Natural killer cell (primary cell): ENCODE results near the gene COL11A1. TPM values are rescaled to one million over a fixed set of nuclear protein-coding genes. Genes with fewer than 3 reads are reported as not detected.

ENCODE experiments used
- ATAC-seq, 3 donors: fragments of 150-1000 bp in 2 of 3; fragments of 200-7000 bp in 1 of 3; cut with Tn5 transposase; 1 replicate in 1 of 3; 2 replicates in 2 of 3; pipeline ENCODE4 v1.10.0; 2021; ENCODE audit warnings: mild to moderate bottlenecking in 2 of 3, moderate library complexity in 2 of 3
- DNase-seq, 2 donors: peaks; one replicate each; pipeline versions ENCODE4 v3.0.0 to v3.0.0-alpha.2; 2013 to 2021; ENCODE audit warnings: mixed read lengths in 1 of 2
- H3K27ac ChIP-seq: one replicate; pipeline ENCODE4 v1.5.1; 2013; ENCODE audit warnings: mild to moderate bottlenecking, low read length
- H3K27me3 ChIP-seq: one replicate; pipeline ENCODE4 v1.6.1; 2013; ENCODE audit warnings: low read length; ENCODE audit not compliant: control insufficient read depth, insufficient read depth
- H3K36me3 ChIP-seq: one replicate; pipeline ENCODE4 v1.6.1; 2013; ENCODE audit warnings: low read length; ENCODE audit not compliant: control insufficient read depth, insufficient read depth
- H3K4me1 ChIP-seq: one replicate; pipeline ENCODE4 v1.6.1; 2013; ENCODE audit warnings: low read length; ENCODE audit not compliant: control insufficient read depth, insufficient read depth
- H3K4me3 ChIP-seq: one replicate; pipeline ENCODE4 v1.5.1; 2013; ENCODE audit warnings: low read length
- H3K9me3 ChIP-seq: one replicate; pipeline ENCODE4 v1.6.1; 2013; ENCODE audit warnings: low read length; ENCODE audit not compliant: control insufficient read depth, insufficient read depth
- H3K27ac Mint-ChIP-seq, 2 donors: one replicate each; pipeline ENCODE4 v1.8.0; 2022; ENCODE audit warnings: mild to moderate bottlenecking in 2 of 2, mixed read lengths in 2 of 2, moderate library complexity in 1 of 2
- H3K27me3 Mint-ChIP-seq, 2 donors: one replicate each; pipeline ENCODE4 v1.8.0; 2022; ENCODE audit warnings: low read depth in 2 of 2, mixed read lengths in 2 of 2
- H3K36me3 Mint-ChIP-seq: one replicate; pipeline ENCODE4 v1.8.0; 2022; ENCODE audit warnings: mixed read lengths
- H3K4me1 Mint-ChIP-seq, 2 donors: one replicate each; pipeline ENCODE4 v1.8.0; 2022; ENCODE audit warnings: mixed read lengths in 2 of 2
- H3K4me3 Mint-ChIP-seq: one replicate; pipeline ENCODE4 v1.8.0; 2022; ENCODE audit warnings: mild to moderate bottlenecking, moderate library complexity, mixed read lengths
- H3K9me3 Mint-ChIP-seq, 2 donors: one replicate each; pipeline ENCODE4 v1.8.0; 2022; ENCODE audit warnings: mixed read lengths in 2 of 2
- WGBS: methylation state at CpG from one replicate; pipeline ENCODE4 v1.1.7; 2013; ENCODE audit warnings: missing lambda C conversion rate; ENCODE audit not compliant: insufficient coverage; 5-methylcytosine and 5-hydroxymethylcytosine counted together
- intact Hi-C: fragments of 100-400 bp; cut with micrococcal nuclease; formaldehyde crosslinking; loops from one replicate; pipeline ENCODE4 v1.14.2; 2022
- total RNA-seq, 4 donors: library from RNA; stranded (reverse); fragments of 120-200 nt in 1 of 4; gene quantifications; one replicate each; pipeline versions ENCODE4 v1.2.3 to v1.2.4, GENCODE V29; 2013 to 2022
- TF ChIP-seq, protein P1 (sequence below): fragments of 200-600 bp; IDR thresholded peaks from one replicate; pipeline ENCODE4 v1.8.0; 2022; ENCODE audit warnings: antibody characterized with exemption

COL11A1 gene
- total RNA-seq, 3 donors from 2014 or later (not counting 1 experiment from before 2014, with no cell fraction given) = not detected

DNA sequence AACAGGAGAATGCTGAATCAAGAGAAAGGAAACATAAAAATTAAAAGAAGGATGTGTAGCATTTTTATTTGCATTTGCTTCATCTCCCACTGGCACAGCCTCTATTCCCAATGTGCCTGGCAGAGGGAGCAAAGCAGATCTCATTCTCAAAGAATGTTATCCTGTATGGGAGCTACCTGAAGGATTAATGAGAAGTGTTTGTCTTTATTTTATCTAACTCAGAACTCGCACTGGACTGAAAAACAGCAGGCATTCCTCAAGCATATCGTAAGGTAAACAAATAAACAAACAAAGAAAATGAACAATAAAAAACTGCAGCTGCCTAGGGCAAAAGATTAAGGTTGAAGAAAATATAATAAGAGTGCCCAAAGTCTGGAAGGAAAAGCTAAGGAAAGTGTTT lies 12.7 kb upstream of the COL11A1 start:
- H3K4me3 Mint-ChIP-seq = no peak overlapping the region
- WGBS = 83% methylated on average over 1 of the region's 2 CpGs
- Histone ChIP-seq H3K9me3 (no peaks in the 10 kb centered on the region), H3K4me3 (no peak overlapping the region), H3K27ac (no peak overlapping the region), H3K4me1 (no peaks in the 10 kb centered on the region), H3K36me3 (no peaks in the 10 kb centered on the region), H3K27me3 (no peaks in the 10 kb centered on the region)
- intact Hi-C loops = no loop called here
- peaks cover 4 to 6% of the 10 kb centered on the region in 2 donors for H3K9me3 Mint-ChIP-seq
- no peaks in the 10 kb centered on the region for H3K36me3 Mint-ChIP-seq
- no peaks in the 10 kb centered on the region for H3K4me1 Mint-ChIP-seq
- ATAC-seq (no peak), DNase-seq (no peak)
- TF ChIP-seq, protein P1, sequence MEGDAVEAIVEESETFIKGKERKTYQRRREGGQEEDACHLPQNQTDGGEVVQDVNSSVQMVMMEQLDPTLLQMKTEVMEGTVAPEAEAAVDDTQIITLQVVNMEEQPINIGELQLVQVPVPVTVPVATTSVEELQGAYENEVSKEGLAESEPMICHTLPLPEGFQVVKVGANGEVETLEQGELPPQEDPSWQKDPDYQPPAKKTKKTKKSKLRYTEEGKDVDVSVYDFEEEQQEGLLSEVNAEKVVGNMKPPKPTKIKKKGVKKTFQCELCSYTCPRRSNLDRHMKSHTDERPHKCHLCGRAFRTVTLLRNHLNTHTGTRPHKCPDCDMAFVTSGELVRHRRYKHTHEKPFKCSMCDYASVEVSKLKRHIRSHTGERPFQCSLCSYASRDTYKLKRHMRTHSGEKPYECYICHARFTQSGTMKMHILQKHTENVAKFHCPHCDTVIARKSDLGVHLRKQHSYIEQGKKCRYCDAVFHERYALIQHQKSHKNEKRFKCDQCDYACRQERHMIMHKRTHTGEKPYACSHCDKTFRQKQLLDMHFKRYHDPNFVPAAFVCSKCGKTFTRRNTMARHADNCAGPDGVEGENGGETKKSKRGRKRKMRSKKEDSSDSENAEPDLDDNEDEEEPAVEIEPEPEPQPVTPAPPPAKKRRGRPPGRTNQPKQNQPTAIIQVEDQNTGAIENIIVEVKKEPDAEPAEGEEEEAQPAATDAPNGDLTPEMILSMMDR = no peak
- H3K27ac Mint-ChIP-seq = no peak overlapping the region
- no peaks in the 10 kb centered on the region for H3K27me3 Mint-ChIP-seq

DNA sequence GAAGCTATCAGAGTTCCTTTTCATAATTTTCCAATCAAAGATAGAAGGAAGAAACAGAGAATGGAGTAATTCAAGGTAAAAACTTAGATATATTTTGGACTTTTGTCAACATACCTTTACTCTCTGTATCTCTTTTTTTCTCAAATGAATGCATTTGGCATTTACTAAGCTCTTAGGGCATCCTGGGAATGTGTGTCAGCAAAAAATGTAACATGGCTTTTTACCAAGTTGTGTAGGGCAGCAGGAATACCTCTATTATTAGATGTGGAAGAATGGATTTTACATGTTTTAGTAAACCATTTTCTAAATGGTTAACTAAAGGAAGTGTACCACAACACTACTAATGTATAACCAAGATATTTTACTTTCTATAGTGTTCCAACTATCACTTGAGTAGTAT lies 4.2 kb upstream of the COL11A1 start:
- Mint-ChIP-seq H3K27me3 (peaks cover 6 to 8% of the 10 kb centered on the region in 2 donors), H3K4me3 (no peak overlapping the region), H3K4me1 (peaks cover 0 to 7% of the 10 kb centered on the region in 2 donors), H3K9me3 (peaks cover 0 to 2% of the 10 kb centered on the region in 2 donors), H3K27ac (no peak overlapping the region), H3K36me3 (peaks cover 9% of the 10 kb centered on the region)
- Histone ChIP-seq H3K9me3 (peaks cover 3% of the 10 kb centered on the region), H3K4me1 (no peaks in the 10 kb centered on the region), H3K27me3 (peaks cover 8% of the 10 kb centered on the region), H3K4me3 (no peak overlapping the region), H3K27ac (no peak overlapping the region), H3K36me3 (no peaks in the 10 kb centered on the region)
- TF ChIP-seq, protein P1 = no peak
- DNase-seq (no peak), ATAC-seq (no peak)
- intact Hi-C loops = no loop called here

DNA sequence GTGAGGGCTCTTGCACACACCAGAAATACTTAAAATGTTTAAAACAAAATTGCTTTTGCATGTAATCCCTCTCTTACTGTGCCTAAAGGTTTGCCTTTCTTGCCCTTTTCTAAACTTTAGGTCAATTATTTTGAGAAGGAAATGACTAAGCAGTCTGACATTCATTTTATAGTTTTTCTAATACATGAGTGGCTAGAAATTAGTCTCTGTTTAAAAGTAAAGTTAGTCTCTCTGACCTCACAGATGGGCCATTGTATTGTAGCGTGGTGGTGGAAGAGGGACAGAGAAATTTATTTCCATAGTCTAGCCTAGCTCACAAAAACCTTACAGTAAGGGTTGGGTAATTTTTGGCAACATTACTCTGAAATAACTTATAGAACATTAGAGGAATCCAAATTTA lies 3.6 kb upstream of the COL11A1 start:
- H3K4me1 Mint-ChIP-seq = peaks cover 0 to 11% of the 10 kb centered on the region in 2 donors
- intact Hi-C loops = no loop called here
- TF ChIP-seq, protein P1 = no peak
- ATAC-seq = no peak
- H3K9me3 Mint-ChIP-seq = peaks cover 2% of the 10 kb centered on the region in 2 donors
- H3K27ac Mint-ChIP-seq = no peak overlapping the region
- no CpG with 5 or more reads among the region's 1 CpG for WGBS
- Histone ChIP-seq H3K27me3 (peaks cover 8% of the 10 kb centered on the region), H3K4me3 (no peak overlapping the region), H3K36me3 (no peaks in the 10 kb centered on the region), H3K9me3 (peaks cover 3% of the 10 kb centered on the region), H3K27ac (no peak overlapping the region), H3K4me1 (peaks cover under 1% of the 10 kb centered on the region)
- H3K4me3 Mint-ChIP-seq = no peak overlapping the region
- H3K27me3 Mint-ChIP-seq = peaks cover 9 to 12% of the 10 kb centered on the region in 2 donors
- H3K36me3 Mint-ChIP-seq = peaks cover 12% of the 10 kb centered on the region
- no peak for DNase-seq

DNA sequence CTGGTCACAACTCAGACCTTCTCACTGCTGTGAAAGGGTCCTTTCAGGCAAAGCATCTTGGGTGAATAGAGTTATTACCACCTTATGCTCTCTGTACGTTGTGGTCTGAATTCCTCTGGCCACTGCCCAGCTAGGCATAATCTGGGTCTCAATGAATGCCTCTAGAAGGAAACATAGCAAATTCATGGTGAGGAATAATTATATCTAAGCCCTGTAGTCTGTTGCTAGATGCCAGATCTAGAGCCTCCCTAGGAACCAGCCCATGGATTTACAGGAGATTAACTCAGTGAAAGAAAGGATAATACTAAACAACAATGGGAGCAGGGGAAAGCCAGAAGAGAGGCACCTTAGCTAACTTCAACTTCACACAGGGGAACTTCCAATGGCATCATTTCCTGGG lies 2.4 kb upstream of the COL11A1 start:
- Mint-ChIP-seq H3K27ac (no peak overlapping the region), H3K9me3 (peaks cover 2% of the 10 kb centered on the region in 2 donors), H3K36me3 (peaks cover 12% of the 10 kb centered on the region), H3K4me3 (no peak overlapping the region), H3K27me3 (peaks cover 9 to 15% of the 10 kb centered on the region in 2 donors), H3K4me1 (peaks cover 0 to 16% of the 10 kb centered on the region in 2 donors)
- TF ChIP-seq, protein P1 = no peak
- H3K27me3 ChIP-seq = peaks cover 8% of the 10 kb centered on the region
- no peak for ATAC-seq
- no peaks in the 10 kb centered on the region for H3K36me3 ChIP-seq
- H3K4me3 ChIP-seq = no peak overlapping the region
- no peak overlapping the region for H3K27ac ChIP-seq
- DNase-seq = no peak
- intact Hi-C loops = no loop called here
- peaks cover 5% of the 10 kb centered on the region for H3K4me1 ChIP-seq
- peaks cover 3% of the 10 kb centered on the region for H3K9me3 ChIP-seq
- no CpG with 5 or more reads among the region's 1 CpG for WGBS
